GM12878 (cell line): ENCODE data around the gene SLC9C1. TPM values are rescaled to one million over a fixed set of nuclear protein-coding genes. Genes with fewer than 3 reads are reported as not detected.

Experiments
- ATAC-seq: fragments of 200-7000 bp; cut with Tn5 transposase; 3 replicates; pipeline ENCODE4 v1.9.1; 2020; ENCODE audit warnings: mild to moderate bottlenecking, moderate library complexity
- BruUV-seq: library from RNA; stranded (reverse); fragments of 400-500 nt; replicated peaks from 2 replicates; lab custom pipeline; 2021; lab: Mats Ljungman, UMichigan
- CTCF ChIA-PET: fragments of 300-600 bp; sonication (Branson Sonifier 250); formaldehyde crosslinking; extraction: SDS; loops from one replicate; lab custom pipeline; 2021; ENCODE audit warnings: inconsistent platforms; lab: Yijun Ruan, JAX
- POLR2A ChIA-PET: fragments of 350-600 bp; formaldehyde crosslinking; extraction: SDS; loops from one replicate; lab custom pipeline; 2021; ENCODE audit warnings: inconsistent platforms; lab: Charles Lee
- RAD21 ChIA-PET: fragments of 300-600 bp; sonication (Branson Sonifier 250); formaldehyde crosslinking; loops from one replicate; lab custom pipeline; 2023; ENCODE audit warnings: antibody characterized with exemption; ENCODE audit not compliant: unreplicated experiment; lab: Charles Lee
- SMC1A ChIA-PET: fragments of 300-600 bp; sonication (Branson Sonifier 250); formaldehyde crosslinking; loops from one replicate; lab custom pipeline; 2023; ENCODE audit not compliant: unreplicated experiment, uncharacterized antibody; lab: Charles Lee
- DNase-seq: peaks from one replicate; pipeline ENCODE4 v3.0.0-alpha.2; 2011; ENCODE audit warnings: low read depth, low spot score
- FAIRE-seq: peaks from 3 replicates; lab custom pipeline; 2011; peaks lifted over from hg19 to GRCh38; lab: Jason Lieb, UNC
- H2AFZ ChIP-seq: 2 replicates; pipeline ENCODE4 v1.6.0; 2011; ENCODE audit warnings: low read depth, low read length, control low read depth; ENCODE audit not compliant: control insufficient read depth
- H3K27ac ChIP-seq: 2 replicates; pipeline ENCODE4 v1.5.1; 2011; ENCODE audit warnings: control low read depth; ENCODE audit not compliant: control insufficient read depth, insufficient read depth
- H3K27me3 ChIP-seq, 2 experiments: replicated peaks in 1 of 2; 2 replicates each; pipeline versions ENCODE4 v1.6.0 to v1.6.1; 2011; ENCODE audit warnings: low read length in 1 of 2; ENCODE audit not compliant: control insufficient read depth in 2 of 2, insufficient read depth in 2 of 2
- H3K36me3 ChIP-seq, 2 experiments: 2 replicates each; pipeline ENCODE4 v1.5.1; 2011; ENCODE audit warnings: low read length in 1 of 2; ENCODE audit not compliant: control insufficient read depth in 2 of 2, insufficient read depth in 2 of 2
- H3K4me1 ChIP-seq: 2 replicates; pipeline ENCODE4 v1.6.1; 2011; ENCODE audit warnings: mild to moderate bottlenecking, low read length, moderate library complexity, mixed read lengths; ENCODE audit not compliant: control insufficient read depth, insufficient read depth
- H3K4me2 ChIP-seq: 2 replicates; pipeline ENCODE4 v1.6.0; 2011; ENCODE audit warnings: control low read depth; ENCODE audit not compliant: control insufficient read depth, insufficient read depth
- H3K4me3 ChIP-seq: fragments of 200-600 bp; sonication (generic); 2 replicates; pipeline ENCODE4 v1.5.1; 2016
- H3K79me2 ChIP-seq: 2 replicates; pipeline ENCODE4 v1.6.0; 2011; ENCODE audit warnings: low read length; ENCODE audit not compliant: control insufficient read depth, insufficient read depth
- H3K9ac ChIP-seq: 2 replicates; pipeline ENCODE4 v1.8.0; 2011; ENCODE audit warnings: low read length, control low read depth, mixed read lengths; ENCODE audit not compliant: control insufficient read depth, insufficient read depth
- H3K9me3 ChIP-seq: replicated peaks from 3 replicates; pipeline ENCODE4 v1.5.1; 2011; ENCODE audit warnings: mild to moderate bottlenecking, low read length; ENCODE audit not compliant: control insufficient read depth, insufficient read depth
- H4K20me1 ChIP-seq: 2 replicates; pipeline ENCODE4 v1.6.0; 2011; ENCODE audit not compliant: control insufficient read depth, insufficient read depth
- ASH2L ChIP-seq: fragments of 300-600, 200-600 bp; sonication (generic); IDR thresholded peaks from 2 replicates; pipeline ENCODE4 v1.6.1; 2017; ENCODE audit warnings: low read depth, mild to moderate bottlenecking, borderline replicate concordance
- ATF7 ChIP-seq: fragments of 450-650 bp; IDR thresholded peaks from 2 replicates; pipeline ENCODE4 v1.6.1; 2016; ENCODE audit warnings: low read depth, mild to moderate bottlenecking
- BHLHE40 ChIP-seq, 2 experiments: fragments of 450-650 bp in 1 of 2; IDR thresholded peaks; 2 replicates each; pipeline ENCODE4 v1.6.1; 2011 to 2017; ENCODE audit warnings: low read depth in 2 of 2, borderline replicate concordance in 1 of 2, improper control_type of control experiment in 1 of 2, low read length in 1 of 2, mild to moderate bottlenecking in 1 of 2
- CHD2 ChIP-seq: IDR thresholded peaks from 2 replicates; pipeline ENCODE4 v1.6.1; 2011; ENCODE audit warnings: low read depth, low read length, improper control_type of control experiment, borderline replicate concordance
- DPF2 ChIP-seq: fragments of 450-650 bp; IDR thresholded peaks from 2 replicates; pipeline ENCODE4 v1.6.1; 2017; ENCODE audit warnings: mild to moderate bottlenecking
- ETV6 ChIP-seq, 2 experiments: fragments of 450-650 bp in 1 of 2; IDR thresholded peaks in 1 of 2; conservative IDR thresholded peaks in 1 of 2; 2 replicates each; pipeline ENCODE4 v1.6.1; 2014; ENCODE audit warnings: antibody characterized with exemption in 1 of 2, borderline replicate concordance in 1 of 2, low read depth in 1 of 2, mild to moderate bottlenecking in 1 of 2, moderate library complexity in 1 of 2
- HDAC2 ChIP-seq: fragments of 200-600 bp; sonication (generic); IDR thresholded peaks from 2 replicates; pipeline ENCODE4 v1.6.1; 2017
- HDGF ChIP-seq: fragments of 450-650 bp; IDR thresholded peaks from 2 replicates; pipeline ENCODE4 v1.6.1; 2016; ENCODE audit warnings: antibody characterized with exemption
- IKZF1 ChIP-seq: fragments of 450-650 bp; conservative IDR thresholded peaks from 2 replicates; pipeline ENCODE4 v1.6.1; 2017; ENCODE audit warnings: antibody characterized with exemption, mild to moderate bottlenecking
- IKZF2 ChIP-seq, 2 experiments: fragments of 450-650 bp; IDR thresholded peaks; 2 replicates each; pipeline ENCODE4 v1.6.1; 2017; ENCODE audit warnings: mild to moderate bottlenecking in 2 of 2, moderate library complexity in 2 of 2
- IRF4 ChIP-seq: IDR thresholded peaks from 2 replicates; pipeline ENCODE4 v1.6.1; 2011; ENCODE audit warnings: low read depth, low read length
- KDM1A ChIP-seq: fragments of 200-600 bp; sonication (generic); IDR thresholded peaks from 2 replicates; pipeline ENCODE4 v1.6.1; 2016; ENCODE audit warnings: borderline replicate concordance
- LARP7 ChIP-seq: fragments of 450-650 bp; IDR thresholded peaks from 2 replicates; pipeline ENCODE4 v1.6.1; 2017; ENCODE audit warnings: mild to moderate bottlenecking
- MEF2B ChIP-seq: fragments of 450-650 bp; IDR thresholded peaks from 2 replicates; pipeline ENCODE4 v1.6.1; 2018; ENCODE audit warnings: mild to moderate bottlenecking, moderate library complexity; ENCODE audit not compliant: partially characterized antibody, poor library complexity, severe bottlenecking
- MYB ChIP-seq: fragments of 150-350 bp; IDR thresholded peaks from 2 replicates; pipeline ENCODE4 v1.6.1; 2014; ENCODE audit warnings: mild to moderate bottlenecking, low read depth, low read length, borderline replicate concordance
- MYC ChIP-seq: IDR thresholded peaks from 2 replicates; pipeline ENCODE4 v1.6.1; 2011; ENCODE audit warnings: mild to moderate bottlenecking, low read length, moderate library complexity, inconsistent platforms; ENCODE audit not compliant: insufficient read depth, insufficient replicate concordance, insufficient read length, severe bottlenecking
- PML ChIP-seq: IDR thresholded peaks from 2 replicates; pipeline ENCODE4 v1.6.1; 2012; ENCODE audit warnings: low read length, inconsistent platforms
- RUNX3 ChIP-seq: IDR thresholded peaks from 2 replicates; pipeline ENCODE4 v1.6.1; 2012; ENCODE audit warnings: low read length, inconsistent platforms
- SIN3A ChIP-seq: IDR thresholded peaks from 2 replicates; pipeline ENCODE4 v1.6.1; 2012; ENCODE audit warnings: low read depth, low read length, improper control_type of control experiment
- SMARCA5 ChIP-seq: fragments of 450-650 bp; IDR thresholded peaks from 2 replicates; pipeline ENCODE4 v1.6.1; 2017; ENCODE audit warnings: mild to moderate bottlenecking
- SUPT20H ChIP-seq: IDR thresholded peaks from 2 replicates; pipeline ENCODE4 v1.6.1; 2011; ENCODE audit warnings: low read depth, mild to moderate bottlenecking, low read length, moderate library complexity, borderline replicate concordance; ENCODE audit not compliant: control insufficient read depth
- TAF1 ChIP-seq: IDR thresholded peaks from 2 replicates; pipeline ENCODE4 v1.6.1; 2011; ENCODE audit warnings: mild to moderate bottlenecking, low read depth, low read length, borderline replicate concordance
- TCF12 ChIP-seq: IDR thresholded peaks from 2 replicates; pipeline ENCODE4 v1.6.1; 2011; ENCODE audit warnings: low read depth, mild to moderate bottlenecking, low read length
- YBX1 ChIP-seq: fragments of 450-650 bp; IDR thresholded peaks from 2 replicates; pipeline ENCODE4 v1.6.1; 2016; ENCODE audit warnings: antibody characterized with exemption
- ZNF207 ChIP-seq: fragments of 450-650 bp; IDR thresholded peaks from 2 replicates; pipeline ENCODE4 v1.6.1; 2014; ENCODE audit warnings: antibody characterized with exemption, mild to moderate bottlenecking, borderline replicate concordance
- ZNF217 ChIP-seq: fragments of 450-650 bp; IDR thresholded peaks from 2 replicates; pipeline ENCODE4 v1.6.1; 2017; ENCODE audit warnings: antibody characterized with exemption, mild to moderate bottlenecking
- ZNF384 ChIP-seq: IDR thresholded peaks from 2 replicates; pipeline ENCODE4 v1.6.1; 2012; ENCODE audit warnings: low read depth, mild to moderate bottlenecking, low read length, improper control_type of control experiment, borderline replicate concordance
- ZZZ3 ChIP-seq: IDR thresholded peaks from 2 replicates; pipeline ENCODE4 v1.6.1; 2011; ENCODE audit warnings: low read depth; ENCODE audit not compliant: control insufficient read depth, insufficient read length
- WGBS: methylation state at CpG from one replicate; pipeline ENCODE4 v1.1.6; 2016; ENCODE audit warnings: low lambda C conversion rate; ENCODE audit not compliant: insufficient replicate concordance, insufficient coverage; ENCODE audit errors: missing lambda C conversion rate; 5-methylcytosine and 5-hydroxymethylcytosine counted together
- in situ Hi-C: fragments of 300-500 bp; cut with MboI; formaldehyde crosslinking; loops from 9 replicates; pipeline ENCODE4 v1.14.3; 2018; ENCODE audit warnings: mixed read lengths
- intact Hi-C: fragments of 100-400 bp; cut with micrococcal nuclease; formaldehyde crosslinking; loops from one replicate; pipeline ENCODE4 v1.14.2; 2022; ENCODE audit not compliant: unreplicated experiment
- polyA plus RNA-seq, 11 experiments: library from polyadenylated mRNA; depleted of rRNA in 4 of 11; unstranded in 6 of 11; stranded (reverse) in 5 of 11; fragments of >200 nt; fragmentation: Nextera tagmentation in 4 of 11; fragmentation: Illumina TruSeq in 1 of 11; extraction: Ambion mirVana in 4 of 11; extraction: Trizol in 1 of 11; gene quantifications; 1 replicate in 1 of 11; 2 replicates in 10 of 11; pipeline versions ENCODE4 v1.2.1 to v1.2.3, GENCODE V29; 2011 to 2016; ENCODE audit warnings: inconsistent platforms in 2 of 11, missing spikeins in 2 of 11, low read depth in 1 of 11
- total RNA-seq, 4 experiments: library from RNA; depleted of rRNA in 3 of 4; stranded (reverse); fragments of >200 nt in 3 of 4; fragmentation: Illumina TruSeq in 1 of 4; extraction: Trizol in 1 of 4; gene quantifications; 2 replicates each; pipeline versions ENCODE4 v1.2.1 to v1.2.3, GENCODE V29; 2013 to 2021
- TF ChIP-seq, protein P1 (sequence below): IDR thresholded peaks from 2 replicates; pipeline ENCODE4 v1.6.1; 2012; ENCODE audit warnings: low read length, inconsistent platforms

Gene SLC9C1
- total and polyA plus RNA-seq, 10 of the 15 experiments (the other 5 are each of a cell fraction or from before 2014, with no cell fraction given), result not detected

DNA sequence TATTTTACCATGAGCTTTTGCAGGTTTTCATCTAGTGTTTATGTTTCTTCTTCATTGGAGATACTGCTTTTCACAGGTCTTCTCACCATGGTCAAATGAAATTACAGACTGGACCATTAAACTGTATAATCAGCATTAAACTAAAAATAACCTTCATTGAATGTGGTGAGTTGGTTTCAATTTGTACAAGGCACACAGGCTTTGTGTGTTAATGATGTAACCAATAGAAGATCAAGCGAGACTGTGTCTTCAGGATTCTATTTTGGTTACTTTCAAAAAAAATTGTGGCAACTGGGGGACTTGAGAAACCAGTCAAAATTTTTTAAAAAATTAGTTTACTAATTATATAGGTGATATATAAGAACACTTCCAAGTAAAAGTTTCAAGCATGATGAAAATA, 106.7 kb downstream of the SLC9C1 start:
- BruUV-seq, result no TSS peak
- peak; percentile 46; the same call in 2 of the 3 replicates for ATAC-seq
- no peaks in the 10 kb centered on the region for H3K79me2 ChIP-seq
- no peak overlapping the region for H3K27ac ChIP-seq
- CTCF ChIA-PET, result no interaction called here
- H3K27me3 ChIP-seq, result no peaks in the 10 kb centered on the region
- 44% methylated on average over 1 of the region's 1 CpG for WGBS
- H3K4me2 ChIP-seq, result 0 out of 2 replicates have a peak overlapping the region, but pooled peaks have one; percentile 17
- no peak overlapping the region for H3K9ac ChIP-seq
- no peak overlapping the region for H2AFZ ChIP-seq
- intact Hi-C loops, result no loop called here
- H3K9me3 ChIP-seq, result no peaks in the 10 kb centered on the region; the same call in 2 of the 3 replicates
- POLR2A ChIA-PET, result no interaction called here
- DNase-seq, result no peak
- no peak overlapping the region for H3K4me3 ChIP-seq
- H4K20me1 ChIP-seq, result no peaks in the 10 kb centered on the region
- in situ Hi-C loops, result no loop called here
- H3K36me3 ChIP-seq, result no peaks in the 10 kb centered on the region
- FAIRE-seq, result no peak
- RAD21 ChIA-PET, result no interaction called here
- peaks cover 3% of the 10 kb centered on the region; the same call in 1 of the 2 replicates for H3K4me1 ChIP-seq
- SMC1A ChIA-PET, result interaction anchor here (0.8 to 1.6 kb wide), 3 partner anchors 44 to 60 kb away, joined by 3 read pairs; no protein-coding TSS in a partner anchor
- peak; percentile 73 for TF ChIP-seq ATF7
- no peak for TF ChIP-seq ZZZ3
- TF ChIP-seq SUPT20H, result no peak
- TF ChIP-seq MYB, result no peak
- no peak for TF ChIP-seq PML
- TF ChIP-seq BHLHE40 (IDR thresholded peaks at IDR 0.05; ENCODE audit: borderline replicate concordance in 1 of 2, low read depth in 2 of 2, low read length in 1 of 2), result no peak
- TF ChIP-seq HDGF, result no peak
- TF ChIP-seq ZNF207, result no peak
- no peak for TF ChIP-seq ASH2L
- peak; percentile 67; the same call in 1 of the 2 replicates for TF ChIP-seq RUNX3
- TF ChIP-seq KDM1A, result no peak
- no peak for TF ChIP-seq ETV6 (conservative IDR thresholded peaks at IDR 0.05 in 1 of 2, IDR thresholded peaks at IDR 0.05 in 1 of 2; ENCODE audit: borderline replicate concordance in 1 of 2, low read depth in 1 of 2)
- TF ChIP-seq YBX1, result no peak
- TF ChIP-seq MYC, result no peak
- no peak for TF ChIP-seq LARP7
- TF ChIP-seq SIN3A, result no peak
- TF ChIP-seq IKZF1, result no peak
- TF ChIP-seq, protein P1, sequence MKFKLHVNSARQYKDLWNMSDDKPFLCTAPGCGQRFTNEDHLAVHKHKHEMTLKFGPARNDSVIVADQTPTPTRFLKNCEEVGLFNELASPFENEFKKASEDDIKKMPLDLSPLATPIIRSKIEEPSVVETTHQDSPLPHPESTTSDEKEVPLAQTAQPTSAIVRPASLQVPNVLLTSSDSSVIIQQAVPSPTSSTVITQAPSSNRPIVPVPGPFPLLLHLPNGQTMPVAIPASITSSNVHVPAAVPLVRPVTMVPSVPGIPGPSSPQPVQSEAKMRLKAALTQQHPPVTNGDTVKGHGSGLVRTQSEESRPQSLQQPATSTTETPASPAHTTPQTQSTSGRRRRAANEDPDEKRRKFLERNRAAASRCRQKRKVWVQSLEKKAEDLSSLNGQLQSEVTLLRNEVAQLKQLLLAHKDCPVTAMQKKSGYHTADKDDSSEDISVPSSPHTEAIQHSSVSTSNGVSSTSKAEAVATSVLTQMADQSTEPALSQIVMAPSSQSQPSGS, result no peak; the same call in 1 of the 2 replicates
- TF ChIP-seq ZNF384, result peak; percentile 53; the same call in 1 of the 2 replicates
- TF ChIP-seq DPF2, result no peak
- TF ChIP-seq IKZF2 (IDR thresholded peaks at IDR 0.05), result no peak
- TF ChIP-seq IRF4, result no peak
- TF ChIP-seq MEF2B, result peak; percentile 71
- TF ChIP-seq HDAC2, result no peak
- no peak for TF ChIP-seq ZNF217
- TF ChIP-seq SMARCA5, result no peak
- no peak for TF ChIP-seq TCF12
- no peak for TF ChIP-seq TAF1
- no peak for TF ChIP-seq CHD2
